AG09309 (cell line): ENCODE results near the gene TXN.

Experiments used
- DNase-seq: peaks from one replicate; pipeline ENCODE4 v3.0.0-alpha.2; 2010; ENCODE audit warnings: low read depth
- H3K4me3 ChIP-seq: 2 replicates; pipeline ENCODE4 v1.5.1; 2011; ENCODE audit warnings: mild to moderate bottlenecking, low read depth, low read length, moderate library complexity; ENCODE audit not compliant: control insufficient read depth
- TF ChIP-seq, protein P1 (sequence below): IDR thresholded peaks from 2 replicates; pipeline ENCODE4 v1.5.1; 2011; ENCODE audit warnings: mild to moderate bottlenecking, low read depth, low read length, inconsistent platforms; ENCODE audit not compliant: insufficient read depth, control insufficient read depth; ENCODE audit errors: missing control alignments

The TXN gene

DNA sequence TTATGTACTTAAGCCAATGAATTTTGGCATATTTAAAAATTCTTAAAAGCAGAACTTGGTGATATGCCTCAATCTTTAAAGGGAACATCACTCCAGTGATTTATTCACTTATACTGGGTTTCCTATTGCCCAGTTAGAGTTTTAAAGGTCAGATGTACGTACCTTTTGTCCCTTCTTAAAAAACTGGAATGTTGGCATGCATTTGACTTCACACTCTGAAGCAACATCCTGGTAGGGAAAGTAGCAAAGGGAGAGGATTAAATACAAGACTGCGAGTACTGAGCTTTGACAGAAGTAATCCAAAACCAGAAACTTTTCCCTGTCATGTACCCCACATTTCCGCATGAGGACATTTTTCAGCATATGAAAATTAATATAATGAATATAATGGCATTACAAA is 11.7 kb downstream of the TXN start:
- H3K4me3 ChIP-seq, result no peak overlapping the region
- DNase-seq, result no peak
- TF ChIP-seq, protein P1, sequence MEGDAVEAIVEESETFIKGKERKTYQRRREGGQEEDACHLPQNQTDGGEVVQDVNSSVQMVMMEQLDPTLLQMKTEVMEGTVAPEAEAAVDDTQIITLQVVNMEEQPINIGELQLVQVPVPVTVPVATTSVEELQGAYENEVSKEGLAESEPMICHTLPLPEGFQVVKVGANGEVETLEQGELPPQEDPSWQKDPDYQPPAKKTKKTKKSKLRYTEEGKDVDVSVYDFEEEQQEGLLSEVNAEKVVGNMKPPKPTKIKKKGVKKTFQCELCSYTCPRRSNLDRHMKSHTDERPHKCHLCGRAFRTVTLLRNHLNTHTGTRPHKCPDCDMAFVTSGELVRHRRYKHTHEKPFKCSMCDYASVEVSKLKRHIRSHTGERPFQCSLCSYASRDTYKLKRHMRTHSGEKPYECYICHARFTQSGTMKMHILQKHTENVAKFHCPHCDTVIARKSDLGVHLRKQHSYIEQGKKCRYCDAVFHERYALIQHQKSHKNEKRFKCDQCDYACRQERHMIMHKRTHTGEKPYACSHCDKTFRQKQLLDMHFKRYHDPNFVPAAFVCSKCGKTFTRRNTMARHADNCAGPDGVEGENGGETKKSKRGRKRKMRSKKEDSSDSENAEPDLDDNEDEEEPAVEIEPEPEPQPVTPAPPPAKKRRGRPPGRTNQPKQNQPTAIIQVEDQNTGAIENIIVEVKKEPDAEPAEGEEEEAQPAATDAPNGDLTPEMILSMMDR, result no peak

DNA sequence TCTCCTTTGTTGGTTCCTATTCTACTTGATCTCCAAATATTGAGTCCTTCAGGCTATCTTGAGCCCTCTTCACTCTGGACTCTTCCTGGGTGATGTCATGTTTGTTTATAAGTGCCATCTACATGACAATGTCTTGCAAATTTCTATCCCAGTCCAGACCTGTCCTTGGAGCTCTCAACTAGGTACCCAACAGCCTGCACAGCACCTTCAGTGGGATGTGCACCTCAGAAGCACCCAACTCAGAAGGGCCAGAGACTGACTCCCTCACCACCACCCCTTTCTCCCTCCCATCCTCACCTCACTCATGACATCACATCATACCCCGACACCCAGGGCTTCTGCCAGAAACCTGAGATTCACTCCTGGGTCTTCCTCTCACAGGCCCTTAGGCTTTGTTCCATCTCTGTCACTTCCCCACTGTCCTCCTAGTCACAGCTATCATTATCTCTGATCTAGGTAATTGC is 14.4 kb downstream of the TXN start:
- no peak for DNase-seq
- H3K4me3 ChIP-seq, result no peak overlapping the region
- TF ChIP-seq, protein P1, result no peak

DNA sequence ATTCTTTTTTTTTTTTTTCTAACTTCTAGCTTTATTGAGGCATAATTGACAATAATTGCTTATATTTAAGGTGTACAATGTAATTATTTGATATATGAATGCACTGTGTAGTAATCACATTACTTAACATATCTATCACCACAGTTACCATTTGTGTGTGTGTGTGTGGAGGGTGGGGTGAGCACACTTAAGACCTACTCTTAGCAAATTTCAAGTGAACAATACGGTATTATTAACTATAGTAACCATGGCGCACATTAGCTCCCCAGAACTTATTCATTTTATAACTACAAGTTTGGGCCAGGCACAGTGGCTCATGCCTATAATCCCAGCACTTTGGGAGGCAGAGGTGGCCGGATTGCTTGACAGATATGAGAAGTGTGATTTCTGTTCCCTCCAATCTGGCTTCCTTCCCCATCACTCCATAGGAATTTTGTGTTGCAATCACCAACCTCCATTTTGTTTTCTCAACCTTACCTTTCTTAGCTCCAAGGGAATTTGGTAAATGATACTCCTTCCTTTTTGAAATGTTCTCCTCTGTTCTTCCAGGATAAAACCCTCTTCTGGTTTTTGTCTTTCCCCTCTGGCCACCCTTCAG is 14.9 kb downstream of the TXN start:
- no peak for DNase-seq
- no peak overlapping the region for H3K4me3 ChIP-seq
- TF ChIP-seq, protein P1, result no peak

DNA sequence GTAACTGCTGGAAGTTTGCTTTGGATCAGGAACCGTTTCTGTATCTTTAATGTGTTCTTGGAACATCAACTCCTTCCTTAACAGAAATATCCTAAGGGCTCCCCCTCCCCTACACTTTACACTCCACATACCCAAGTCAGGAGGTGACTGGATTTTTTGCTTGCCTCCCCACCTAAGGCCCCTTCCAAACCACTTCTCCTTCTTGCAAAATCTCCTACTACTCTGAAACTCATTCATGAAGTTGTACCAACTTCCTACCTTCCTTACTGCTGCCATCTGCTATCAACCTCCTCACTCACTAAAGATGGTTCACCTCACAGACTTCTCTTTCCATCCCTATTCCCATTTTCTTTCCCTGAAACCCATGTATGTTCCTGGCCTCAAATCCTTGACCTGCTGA is 16.1 kb downstream of the TXN start:
- no peak for DNase-seq
- no peak overlapping the region for H3K4me3 ChIP-seq
- TF ChIP-seq, protein P1, result no peak

DNA sequence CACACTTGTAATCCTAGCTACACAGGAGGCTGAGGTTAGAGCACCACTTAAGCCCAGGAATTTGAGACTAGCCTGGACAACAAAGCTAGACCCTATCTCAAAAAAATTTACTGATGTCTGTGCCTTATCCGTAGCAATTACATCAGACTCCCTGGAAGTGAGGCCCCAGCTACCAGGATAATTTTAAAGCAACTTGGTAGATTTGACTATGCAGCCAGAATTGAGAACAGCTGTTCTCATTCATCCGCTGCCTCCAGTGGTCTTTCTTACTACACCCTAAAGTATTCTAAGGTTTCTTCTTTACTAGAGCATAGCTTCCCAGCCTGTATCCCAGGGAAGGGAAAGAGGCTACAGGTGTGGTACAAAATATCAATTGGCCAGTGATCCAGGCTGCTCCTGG is 28.0 kb downstream of the TXN start:
- H3K4me3 ChIP-seq, result no peak overlapping the region
- TF ChIP-seq, protein P1, result no peak
- no peak for DNase-seq

DNA sequence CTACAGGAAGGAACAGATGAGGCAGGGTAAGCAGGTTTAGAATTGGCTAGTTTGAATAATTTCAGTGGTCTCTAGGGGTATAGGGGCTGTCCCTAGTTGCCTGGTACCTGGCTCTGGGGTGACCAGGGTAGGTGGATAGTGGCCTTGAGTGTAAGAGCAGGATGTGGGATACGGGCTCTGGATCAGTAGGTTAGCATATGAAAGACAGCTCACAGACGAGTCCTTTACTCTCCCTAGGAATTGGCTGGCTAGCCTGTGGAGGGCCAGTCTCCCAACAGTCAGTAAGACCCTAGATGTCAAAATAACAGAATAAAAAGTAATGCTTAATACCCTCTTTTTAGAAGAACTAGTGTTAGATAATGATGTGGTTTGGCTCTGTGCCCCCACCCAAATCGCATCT is 31.7 kb downstream of the TXN start:
- DNase-seq, result no peak
- H3K4me3 ChIP-seq, result no peak overlapping the region
- TF ChIP-seq, protein P1, result no peak

DNA sequence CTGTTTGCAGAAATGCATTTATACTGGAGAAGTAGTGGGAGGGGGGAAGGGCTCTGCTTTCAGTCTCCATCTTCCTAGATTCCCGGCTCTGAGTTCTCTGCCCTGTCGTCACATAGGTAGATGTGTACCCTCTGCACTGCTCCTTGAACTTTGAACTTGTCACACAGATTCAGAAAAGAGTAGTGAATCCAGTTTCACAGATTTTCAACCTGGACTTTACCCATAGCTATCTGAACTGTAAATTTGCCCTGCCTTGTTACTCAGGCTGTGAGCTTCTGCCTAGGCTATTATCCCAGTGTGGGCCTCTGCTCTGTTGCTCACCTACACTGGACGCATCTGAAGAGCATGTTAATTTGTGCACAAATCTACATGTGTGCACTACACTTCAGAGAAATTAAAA is 35.5 kb downstream of the TXN start:
- TF ChIP-seq, protein P1, result no peak
- no peak overlapping the region for H3K4me3 ChIP-seq
- DNase-seq, result no peak
